ENCODE results near the gene ST6GAL1. TPM values are rescaled to one million over a fixed set of nuclear protein-coding genes. Genes with fewer than 3 reads are reported as not detected.
A peak's percentile ranks its signal among the peaks of the same experiment; 100 is the strongest.
"Not testable (repeated sequence)": the region's sequence is repeated elsewhere in the genome, so short reads cannot be mapped to it uniquely, and the experiment has no call there.

ST6GAL1 gene
- total and polyA plus RNA-seq, 7 experiments from 2014 or later = 115 to 313 (median 214) TPM

- Histone ChIP-seq H3K4me1 (ENCODE audit: control insufficient read depth in 2 of 2, insufficient read depth in 2 of 2, low read length in 2 of 2) (no peaks in the 10 kb centered on the region), H3K4me3 (ENCODE audit: low read length) (no peak overlapping the region), H3K27me3 (ENCODE audit: control insufficient read depth in 2 of 2, insufficient read depth in 2 of 2, low read length in 2 of 2) (no peaks in the 10 kb centered on the region), H3K9me3 (ENCODE audit: control insufficient read depth in 2 of 3, low read length in 3 of 3) (no peaks in the 10 kb centered on the region), H3K27ac (ENCODE audit: low read depth, low read length) (no peak overlapping the region), H3K36me3 (ENCODE audit: control insufficient read depth in 2 of 3, insufficient read depth in 3 of 3, low read length in 3 of 3) (peaks cover 0 to 47% (median 4%) of the 10 kb centered on the region in 3 experiments)
- ChIA-PET POLR2A (interaction anchor here (0.8 to 1.4 kb wide), 2 partner anchors 22 to 148 kb away, joined by 3 read pairs; no protein-coding TSS in a partner anchor), CTCF (interaction anchor here (0.6 to 1.3 kb wide), 2 partner anchors 85 to 147 kb away, joined by 3 to 5 read pairs; no protein-coding TSS in a partner anchor)
- peak overlapping the region in 7 of 9 donors; percentile 3 to 78 (median 58) for H3K27ac Mint-ChIP-seq
- peaks cover 29 to 55% (median 40%) of the 10 kb centered on the region in 7 donors for H3K4me1 Mint-ChIP-seq
- intact Hi-C loops (cut with micrococcal nuclease) = no loop called here
- DNase-seq = no peak
- peaks cover 0 to 3% (median 0%) of the 10 kb centered on the region in 11 donors for H3K9me3 Mint-ChIP-seq
- no peak for ATAC-seq
- H3K27me3 Mint-ChIP-seq = no peaks in the 10 kb centered on the region
- H3K4me3 Mint-ChIP-seq = no peak overlapping the region
- H3K36me3 Mint-ChIP-seq = peaks cover 10 to 62% (median 37%) of the 10 kb centered on the region in 5 donors
These were observed 35.0 kb downstream of the ST6GAL1 start for GRCh38 chr3:186965141-186965879.

GRCh38 chr3:186966406-186966805 is 36.1 kb downstream of the ST6GAL1 start:
- H3K27ac ChIP-seq (ENCODE audit: low read depth, low read length) = no peak overlapping the region
- POLR2A ChIA-PET = interaction anchor here (0.9 kb wide), 1 partner anchor 15 kb away, joined by 3 read pairs; no protein-coding TSS in a partner anchor
- H3K36me3 ChIP-seq (ENCODE audit: control insufficient read depth in 2 of 3, insufficient read depth in 3 of 3, low read length in 3 of 3) = peaks cover 4 to 48% (median 4%) of the 10 kb centered on the region in 3 experiments
- Mint-ChIP-seq H3K36me3 (peaks cover 11 to 67% (median 38%) of the 10 kb centered on the region in 5 donors), H3K27ac (peak overlapping the region in 7 of 9 donors; percentile 13 to 78 (median 65)), H3K4me3 (peak overlapping the region in 1 of 10 donors; percentile 29), H3K27me3 (no peaks in the 10 kb centered on the region), H3K4me1 (peaks cover 26 to 55% (median 35%) of the 10 kb centered on the region in 7 donors), H3K9me3 (peaks cover 0 to 3% (median 0%) of the 10 kb centered on the region in 11 donors)
- intact Hi-C loops (cut with micrococcal nuclease) = no loop called here
- H3K4me3 ChIP-seq (ENCODE audit: low read length) = no peak overlapping the region
- CTCF ChIA-PET = interaction anchor here (1.3 to 1.6 kb wide), 2 partner anchors 117 to 146 kb away, joined by 3 to 4 read pairs; no protein-coding TSS in a partner anchor
- ATAC-seq (no peak), DNase-seq (no peak)
- H3K4me1 ChIP-seq (ENCODE audit: control insufficient read depth in 2 of 2, insufficient read depth in 2 of 2, low read length in 2 of 2) = no peaks in the 10 kb centered on the region
- H3K27me3 ChIP-seq (ENCODE audit: control insufficient read depth in 2 of 2, insufficient read depth in 2 of 2, low read length in 2 of 2) = no peaks in the 10 kb centered on the region
- H3K9me3 ChIP-seq (ENCODE audit: control insufficient read depth in 2 of 3, low read length in 3 of 3) = no peaks in the 10 kb centered on the region

GRCh38 chr3:186967236-186967635 is 36.9 kb downstream of the ST6GAL1 start:
- ATAC-seq; H3K4me3 ChIP-seq (ENCODE audit: low read length); H3K27me3 Mint-ChIP-seq; H3K9me3 Mint-ChIP-seq; H3K9me3 ChIP-seq (ENCODE audit: control insufficient read depth in 2 of 3, low read length in 3 of 3); H3K4me1 ChIP-seq (ENCODE audit: control insufficient read depth in 2 of 2, insufficient read depth in 2 of 2, low read length in 2 of 2); intact Hi-C loops (cut with micrococcal nuclease); DNase-seq; H3K27me3 ChIP-seq (ENCODE audit: control insufficient read depth in 2 of 2, insufficient read depth in 2 of 2, low read length in 2 of 2); H3K27ac ChIP-seq (ENCODE audit: low read depth, low read length): not testable (repeated sequence)
- Mint-ChIP-seq H3K4me1 (peaks cover 24 to 48% (median 31%) of the 10 kb centered on the region in 7 donors), H3K4me3 (peak overlapping the region in 2 of 10 donors; percentile 25 to 43), H3K27ac (peak overlapping the region; percentile 8 to 93 (median 71)), H3K36me3 (peaks cover 10 to 70% (median 42%) of the 10 kb centered on the region in 5 donors)
- H3K36me3 ChIP-seq (ENCODE audit: control insufficient read depth in 2 of 3, insufficient read depth in 3 of 3, low read length in 3 of 3) = peaks cover 4 to 55% (median 4%) of the 10 kb centered on the region in 3 experiments
- POLR2A ChIA-PET = interaction anchor here (0.6 kb wide), 1 partner anchor 107 kb away, joined by 3 read pairs; no protein-coding TSS in a partner anchor
- CTCF ChIA-PET = interaction anchor here (1.6 kb wide), 1 partner anchor 118 kb away, joined by 4 read pairs; no protein-coding TSS in a partner anchor

DNA sequence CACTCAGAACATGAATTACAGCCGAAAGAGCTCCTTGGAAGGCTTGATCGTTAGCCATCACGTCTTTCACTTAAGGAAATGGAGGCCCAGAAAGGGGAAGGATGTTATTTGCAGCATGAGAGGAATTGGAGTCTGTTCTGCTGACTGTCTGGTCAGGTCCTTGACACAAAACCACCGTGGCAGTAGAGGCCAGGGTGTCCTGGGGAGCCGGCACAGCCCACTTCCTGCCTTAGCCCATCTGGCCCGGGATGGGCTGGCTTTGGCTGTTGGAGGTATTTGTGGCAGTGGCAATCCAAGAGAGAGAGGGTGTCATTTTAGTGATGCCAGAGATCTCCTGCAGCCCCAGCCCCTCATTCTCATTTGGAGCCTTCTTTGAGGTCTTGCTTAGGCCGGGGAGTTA is 37.4 kb downstream of the ST6GAL1 start:
- H3K4me1 Mint-ChIP-seq = peaks cover 22 to 48% (median 33%) of the 10 kb centered on the region in 7 donors
- intact Hi-C loops (cut with micrococcal nuclease) = no loop called here
- CTCF ChIA-PET = no interaction called here
- Histone ChIP-seq H3K9me3 (ENCODE audit: control insufficient read depth in 2 of 3, low read length in 3 of 3) (no peaks in the 10 kb centered on the region), H3K4me3 (ENCODE audit: low read length) (no peak overlapping the region), H3K4me1 (ENCODE audit: control insufficient read depth in 2 of 2, insufficient read depth in 2 of 2, low read length in 2 of 2) (no peaks in the 10 kb centered on the region), H3K27me3 (ENCODE audit: control insufficient read depth in 2 of 2, insufficient read depth in 2 of 2, low read length in 2 of 2) (no peaks in the 10 kb centered on the region), H3K36me3 (ENCODE audit: control insufficient read depth in 2 of 3, insufficient read depth in 3 of 3, low read length in 3 of 3) (peaks cover 4 to 59% (median 4%) of the 10 kb centered on the region in 3 experiments), H3K27ac (ENCODE audit: low read depth, low read length) (no peak overlapping the region)
- H3K9me3 Mint-ChIP-seq = peaks cover 0 to 3% (median 0%) of the 10 kb centered on the region in 11 donors
- H3K36me3 Mint-ChIP-seq = peaks cover 9 to 73% (median 45%) of the 10 kb centered on the region in 5 donors
- ATAC-seq (no peak), DNase-seq (no peak)
- no peaks in the 10 kb centered on the region for H3K27me3 Mint-ChIP-seq
- POLR2A ChIA-PET = no interaction called here
- peak overlapping the region; percentile 8 to 93 (median 71) for H3K27ac Mint-ChIP-seq
- H3K4me3 Mint-ChIP-seq = peak overlapping the region in 1 of 10 donors; percentile 25

- Mint-ChIP-seq H3K27ac (peak overlapping the region in 7 of 9 donors; percentile 0 to 81 (median 47)), H3K4me1 (peaks cover 22 to 53% (median 35%) of the 10 kb centered on the region in 7 donors), H3K36me3 (peaks cover 15 to 81% (median 53%) of the 10 kb centered on the region in 5 donors), H3K4me3 (peak overlapping the region in 3 of 10 donors; percentile 4 to 22 (median 5)), H3K27me3 (no peaks in the 10 kb centered on the region), H3K9me3 (peaks cover 0 to 3% (median 0%) of the 10 kb centered on the region in 11 donors)
- intact Hi-C loops (cut with micrococcal nuclease) = no loop called here
- DNase-seq (no peak), ATAC-seq (no peak)
- Histone ChIP-seq H3K27me3 (ENCODE audit: control insufficient read depth in 2 of 2, insufficient read depth in 2 of 2, low read length in 2 of 2) (no peaks in the 10 kb centered on the region), H3K4me1 (ENCODE audit: control insufficient read depth in 2 of 2, insufficient read depth in 2 of 2, low read length in 2 of 2) (no peaks in the 10 kb centered on the region), H3K36me3 (ENCODE audit: control insufficient read depth in 2 of 3, insufficient read depth in 3 of 3, low read length in 3 of 3) (peaks cover 9 to 60% (median 14%) of the 10 kb centered on the region in 3 experiments), H3K27ac (ENCODE audit: low read depth, low read length) (no peak overlapping the region), H3K4me3 (ENCODE audit: low read length) (no peak overlapping the region), H3K9me3 (ENCODE audit: control insufficient read depth in 2 of 3, low read length in 3 of 3) (no peaks in the 10 kb centered on the region)
- ChIA-PET POLR2A (interaction anchor here (0.6 kb wide), 1 partner anchor 98 kb away, joined by 7 read pairs; no protein-coding TSS in a partner anchor), CTCF (no interaction called here)
These were observed 39.3 kb downstream of the ST6GAL1 start for GRCh38 chr3:186969607-186970006.

GRCh38 chr3:186971106-186971505 is 40.8 kb downstream of the ST6GAL1 start:
- H3K9me3 ChIP-seq (ENCODE audit: control insufficient read depth in 2 of 3, low read length in 3 of 3); H3K4me3 Mint-ChIP-seq; H3K27me3 ChIP-seq (ENCODE audit: control insufficient read depth in 2 of 2, insufficient read depth in 2 of 2, low read length in 2 of 2); H3K9me3 Mint-ChIP-seq; H3K27ac ChIP-seq (ENCODE audit: low read depth, low read length); H3K27ac Mint-ChIP-seq; H3K27me3 Mint-ChIP-seq; DNase-seq; ATAC-seq; H3K4me1 ChIP-seq (ENCODE audit: control insufficient read depth in 2 of 2, insufficient read depth in 2 of 2, low read length in 2 of 2); intact Hi-C loops (cut with micrococcal nuclease); H3K4me3 ChIP-seq (ENCODE audit: low read length): not testable (repeated sequence)
- Mint-ChIP-seq H3K36me3 (peaks cover 15 to 86% (median 63%) of the 10 kb centered on the region in 5 donors), H3K4me1 (peaks cover 26 to 59% (median 37%) of the 10 kb centered on the region in 7 donors)
- H3K36me3 ChIP-seq (ENCODE audit: control insufficient read depth in 2 of 3, insufficient read depth in 3 of 3, low read length in 3 of 3) = peaks cover 5 to 60% (median 18%) of the 10 kb centered on the region in 3 experiments
- POLR2A ChIA-PET = interaction anchor here (0.7 to 1.0 kb wide), 8 partner anchors 9 to 183 kb away, joined by 3 to 5 read pairs (median 3); no protein-coding TSS in a partner anchor
- CTCF ChIA-PET = interaction anchor here (1.0 kb wide), 1 partner anchor 122 kb away, joined by 4 read pairs; no protein-coding TSS in a partner anchor
